ENCODE measurements around the gene VAX1.
A peak's percentile ranks its signal among the peaks of the same experiment; 100 is the strongest.

DNA sequence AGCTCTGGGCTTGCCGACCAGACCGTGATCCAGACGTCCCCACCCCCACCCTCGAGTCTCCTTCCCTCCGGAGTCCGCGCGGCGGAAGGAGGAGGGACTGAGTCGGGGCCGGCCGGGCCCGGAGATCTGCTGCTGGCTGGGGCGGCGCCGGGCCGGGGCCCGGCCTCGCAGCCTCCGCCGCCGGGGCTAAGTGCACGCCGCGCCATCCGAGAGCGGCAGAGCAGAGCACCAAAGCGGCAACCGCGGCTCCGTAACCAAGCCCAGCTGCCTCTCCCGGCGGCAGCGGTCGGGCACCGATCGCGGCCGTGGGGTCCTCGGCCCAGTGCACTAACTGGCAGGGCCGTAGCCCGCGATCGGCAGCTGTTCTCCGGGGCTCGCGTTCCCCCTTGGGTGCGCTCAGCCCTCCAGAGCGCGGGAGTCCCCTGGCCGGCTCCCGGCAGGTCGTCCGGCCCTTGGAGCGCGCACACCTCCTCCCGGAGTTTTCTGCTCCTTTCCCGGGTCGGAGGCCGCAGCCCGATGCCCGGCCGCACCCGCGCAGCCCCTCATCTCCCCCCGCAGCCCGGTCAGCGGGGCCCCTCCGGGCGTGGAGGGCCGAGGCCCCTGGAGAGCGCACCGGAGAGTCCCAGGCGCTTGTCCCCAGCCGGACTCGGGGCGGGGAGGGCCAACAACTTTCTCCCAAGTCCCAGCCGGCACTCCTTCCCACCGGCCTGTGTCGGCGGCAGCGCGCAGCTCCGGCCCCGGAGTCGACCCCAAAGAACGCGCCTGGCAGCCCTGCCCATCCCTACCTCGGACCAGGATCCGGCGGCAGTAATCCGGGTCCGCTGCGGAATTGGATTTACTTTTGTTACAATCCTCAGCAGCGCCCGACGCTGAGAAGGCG, 799 bp downstream of the VAX1 start:
- TF ChIP-seq ZBTB20 (tag by site-specific recombination; IDR thresholded peaks at IDR 0.05) (peak; percentile 90), ZBTB26 (tag by site-specific recombination; optimal IDR thresholded peaks at IDR 0.05) (peak; percentile 95), ZNF777 (tag by site-specific recombination; IDR thresholded peaks at IDR 0.05; ENCODE audit: borderline replicate concordance) (peak; percentile 73; the same call in 1 of the 2 replicates)
- TF ChIP-seq, protein P1, sequence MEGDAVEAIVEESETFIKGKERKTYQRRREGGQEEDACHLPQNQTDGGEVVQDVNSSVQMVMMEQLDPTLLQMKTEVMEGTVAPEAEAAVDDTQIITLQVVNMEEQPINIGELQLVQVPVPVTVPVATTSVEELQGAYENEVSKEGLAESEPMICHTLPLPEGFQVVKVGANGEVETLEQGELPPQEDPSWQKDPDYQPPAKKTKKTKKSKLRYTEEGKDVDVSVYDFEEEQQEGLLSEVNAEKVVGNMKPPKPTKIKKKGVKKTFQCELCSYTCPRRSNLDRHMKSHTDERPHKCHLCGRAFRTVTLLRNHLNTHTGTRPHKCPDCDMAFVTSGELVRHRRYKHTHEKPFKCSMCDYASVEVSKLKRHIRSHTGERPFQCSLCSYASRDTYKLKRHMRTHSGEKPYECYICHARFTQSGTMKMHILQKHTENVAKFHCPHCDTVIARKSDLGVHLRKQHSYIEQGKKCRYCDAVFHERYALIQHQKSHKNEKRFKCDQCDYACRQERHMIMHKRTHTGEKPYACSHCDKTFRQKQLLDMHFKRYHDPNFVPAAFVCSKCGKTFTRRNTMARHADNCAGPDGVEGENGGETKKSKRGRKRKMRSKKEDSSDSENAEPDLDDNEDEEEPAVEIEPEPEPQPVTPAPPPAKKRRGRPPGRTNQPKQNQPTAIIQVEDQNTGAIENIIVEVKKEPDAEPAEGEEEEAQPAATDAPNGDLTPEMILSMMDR (tag by site-specific recombination; IDR thresholded peaks at IDR 0.05): no peak
